Vagina (tissue), 2 donors: ENCODE measurements around the gene PIGA.

Experiments
- CTCF ChIP-seq, 3 experiments: fragments of 450-650 bp in 2 of 3; fragments of 200-600 bp in 1 of 3; sonication (generic) in 1 of 3; IDR thresholded peaks; one replicate each; pipeline ENCODE4 v1.5.1; 2017 to 2019; ENCODE audit warnings: antibody characterized with exemption in 3 of 3, mild to moderate bottlenecking in 2 of 3, moderate library complexity in 2 of 3
- POLR2A ChIP-seq, 2 donors: fragments of 450-650 bp; IDR thresholded peaks; one replicate each; pipeline ENCODE4 v1.6.1; 2017; ENCODE audit warnings: antibody characterized with exemption in 2 of 2, mild to moderate bottlenecking in 2 of 2, moderate library complexity in 2 of 2

DNA sequence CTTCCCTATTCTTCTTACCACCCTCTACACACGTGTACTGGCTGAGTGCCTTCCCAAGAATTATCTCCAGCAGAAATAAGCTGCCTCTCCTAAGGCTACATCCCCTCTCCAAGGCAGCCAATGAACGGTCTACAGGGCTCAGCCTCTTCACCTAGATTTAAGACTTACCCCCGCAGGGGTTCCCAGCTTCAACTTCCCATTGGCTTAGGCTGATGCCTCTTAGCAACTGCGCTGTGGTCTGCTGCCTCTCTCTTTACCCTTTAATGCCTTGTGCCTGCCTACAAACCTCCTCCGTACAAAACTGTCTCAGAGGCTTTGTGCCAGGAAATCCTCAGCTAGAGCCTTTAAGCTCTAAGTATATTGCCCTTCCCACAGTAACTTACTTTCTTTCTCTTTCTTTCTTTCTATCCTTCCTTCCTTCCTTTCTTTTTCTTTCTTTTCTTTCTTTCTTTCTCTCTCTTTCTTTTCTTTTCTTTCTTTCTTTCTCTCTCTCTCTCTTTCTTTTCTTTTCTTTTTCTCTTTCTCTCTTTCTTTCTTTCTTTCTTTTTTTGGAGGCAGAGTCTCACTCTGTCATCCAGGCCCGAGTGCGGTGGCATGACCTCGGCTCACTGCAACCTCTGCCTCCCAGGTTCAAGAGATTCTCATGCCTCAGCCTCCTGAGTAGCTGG lies 15.1 kb upstream of the PIGA start:
- TF ChIP-seq CTCF (IDR thresholded peaks at IDR 0.05) (no peak), POLR2A (IDR thresholded peaks at IDR 0.05) (no peak)
